Mesenteric fat pad (tissue), 1 donor: ENCODE measurements around the gene ANO2. TPM values are rescaled to one million over a fixed set of nuclear protein-coding genes. Genes with fewer than 3 reads are reported as not detected.
A peak's percentile ranks its signal among the peaks of the same experiment; 100 is the strongest.

Experiments used
- DNase-seq: peaks from one replicate; pipeline ENCODE4 v3.0.0-alpha.2; 2020; ENCODE audit warnings: low spot score
- long read RNA-seq: library from polyadenylated mRNA; unstranded; transcript quantifications from one replicate; pipeline ENCODE4 v2.0.0, GENCODE V29; 2020
- total RNA-seq: library from RNA; stranded (reverse); fragmentation: NEBNext Ultra II Directional; extraction: Animal tissue kit (Norgen Biotek cat#: 25700); gene quantifications from one replicate; pipeline ENCODE4 v1.2.1, GENCODE V29; 2021
- donor health status: DM: yes; HTN: yes; CAD: no.

ANO2 gene
- total RNA-seq, result 34.6 TPM
- long read RNA-seq, partial matches to known transcripts, result 4 of 42 reads
- long read RNA-seq, other reads (novel, unspliced or antisense), result 38 of 42 reads

GRCh38 chr12:5945071-5946008 lies at the start of gene ANO2:
TSS of gene ANO2 (minus strand) at chr12:5945259. CDS start at chr12:5945217, 42 bp downstream.
- no peak for DNase-seq

GRCh38 chr12:5989621-5990020 lies 44.6 kb upstream of the ANO2 start:
- DNase-seq, result no peak

GRCh38 chr12:5988659-5989116 lies 43.6 kb upstream of the ANO2 start:
- DNase-seq, result no peak

DNA sequence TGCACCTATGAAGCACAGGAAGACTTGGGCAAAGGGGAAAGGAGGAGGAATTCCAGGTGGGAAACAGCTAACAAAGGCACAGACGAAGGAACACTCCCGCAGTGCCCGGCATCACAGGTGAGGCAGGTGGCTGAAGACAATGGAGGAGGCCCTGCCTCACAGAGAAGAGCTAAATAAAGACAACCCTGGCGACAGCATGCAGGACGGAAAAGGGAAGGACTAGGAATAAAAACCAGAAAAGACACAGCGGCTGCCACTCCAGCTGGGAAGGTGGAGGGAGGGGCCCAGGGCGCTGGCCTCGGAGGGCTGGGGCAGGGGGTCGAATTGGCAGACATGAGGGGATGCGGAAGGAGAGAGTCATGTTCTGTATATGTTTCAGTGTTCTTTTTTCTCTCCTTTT lies 43.0 kb upstream of the ANO2 start:
- DNase-seq, result no peak

DNA sequence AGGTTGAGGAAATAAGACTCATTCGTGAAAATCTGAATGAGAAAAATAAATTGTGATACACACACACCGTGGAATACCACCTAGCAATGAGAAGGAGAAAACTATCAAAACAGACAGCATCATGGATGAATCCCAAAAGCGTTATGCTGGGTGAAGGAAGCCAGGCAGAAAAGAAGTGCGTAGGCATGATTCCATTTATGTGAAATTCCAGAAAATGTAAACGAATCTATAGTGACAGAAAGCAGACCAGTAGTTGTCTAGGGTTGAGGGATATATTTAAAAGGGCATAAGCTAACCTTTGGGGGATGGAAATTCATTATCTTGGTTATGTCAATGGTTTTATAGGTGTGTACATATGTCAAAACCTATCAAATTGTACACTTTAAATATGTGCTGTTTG lies 42.5 kb upstream of the ANO2 start:
- no peak for DNase-seq

GRCh38 chr12:5985471-5985870 lies 40.4 kb upstream of the ANO2 start:
- DNase-seq, result no peak

DNA sequence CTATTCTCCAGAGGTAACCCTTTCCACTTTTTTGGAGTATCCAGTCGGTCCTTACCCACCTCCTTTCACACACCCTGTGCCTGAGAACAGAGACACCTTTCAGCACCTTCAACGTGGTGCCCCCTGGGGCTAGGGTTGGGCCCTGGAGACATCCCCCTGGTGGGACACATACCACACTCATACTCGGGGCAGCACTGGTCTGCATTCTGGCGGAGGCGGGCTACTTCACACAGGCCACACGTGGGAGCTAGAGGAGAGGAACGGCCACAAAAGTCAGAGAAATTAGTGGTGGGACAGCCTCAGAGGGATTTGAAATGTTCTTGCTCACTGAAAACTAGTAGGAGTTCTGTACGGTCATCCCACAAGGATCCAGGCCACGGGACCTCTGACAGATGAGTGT lies 39.8 kb upstream of the ANO2 start:
- no peak for DNase-seq

- no peak for DNase-seq
Observed at GRCh38 chr12:5982106-5982505, 37.0 kb upstream of the ANO2 start.

DNA sequence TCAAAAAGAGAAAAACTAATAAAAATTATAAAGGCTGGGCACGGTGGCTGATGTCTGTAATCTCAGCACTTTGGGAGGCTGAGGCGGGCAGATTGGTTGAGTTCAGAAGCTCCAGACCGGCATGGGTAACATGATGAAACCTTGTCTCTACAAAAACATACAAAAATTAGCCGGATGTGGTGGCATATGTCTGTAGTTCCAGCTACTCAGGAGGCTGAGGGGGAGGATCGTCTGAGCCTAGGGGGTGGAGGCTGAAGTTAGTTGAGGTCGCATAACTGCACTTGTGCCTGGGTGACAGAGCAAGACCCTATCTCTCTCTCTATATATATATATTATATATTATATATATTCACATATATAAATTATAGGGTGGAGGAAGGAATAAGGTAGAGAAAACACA lies 32.5 kb upstream of the ANO2 start:
- DNase-seq, result no peak

- no peak for DNase-seq
Observed at GRCh38 chr12:5976711-5977110, 31.7 kb upstream of the ANO2 start.

GRCh38 chr12:5976196-5976595 lies 31.1 kb upstream of the ANO2 start:
- DNase-seq, result no peak

GRCh38 chr12:5973461-5974115 lies 28.5 kb upstream of the ANO2 start:
- DNase-seq, result no peak

DNA sequence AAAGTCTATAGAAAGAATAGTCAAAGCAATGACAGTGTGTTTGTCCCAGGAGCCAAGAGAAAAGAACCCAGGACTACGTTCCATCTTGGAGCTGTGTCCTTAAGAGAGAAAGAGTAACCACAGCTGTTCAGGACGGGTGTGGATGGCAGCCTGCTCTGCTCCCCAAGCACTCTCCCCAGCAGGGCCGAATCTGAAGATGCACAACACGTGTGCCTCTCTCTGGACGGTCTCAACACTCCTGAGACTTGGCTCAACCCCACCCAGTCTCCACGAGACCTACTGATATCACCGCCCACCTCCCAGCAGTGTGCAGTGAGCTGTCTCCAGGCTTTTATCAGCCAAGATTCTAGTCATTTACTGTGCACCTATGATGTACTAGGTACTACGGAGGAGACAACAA lies 27.3 kb upstream of the ANO2 start:
- DNase-seq, result no peak

DNA sequence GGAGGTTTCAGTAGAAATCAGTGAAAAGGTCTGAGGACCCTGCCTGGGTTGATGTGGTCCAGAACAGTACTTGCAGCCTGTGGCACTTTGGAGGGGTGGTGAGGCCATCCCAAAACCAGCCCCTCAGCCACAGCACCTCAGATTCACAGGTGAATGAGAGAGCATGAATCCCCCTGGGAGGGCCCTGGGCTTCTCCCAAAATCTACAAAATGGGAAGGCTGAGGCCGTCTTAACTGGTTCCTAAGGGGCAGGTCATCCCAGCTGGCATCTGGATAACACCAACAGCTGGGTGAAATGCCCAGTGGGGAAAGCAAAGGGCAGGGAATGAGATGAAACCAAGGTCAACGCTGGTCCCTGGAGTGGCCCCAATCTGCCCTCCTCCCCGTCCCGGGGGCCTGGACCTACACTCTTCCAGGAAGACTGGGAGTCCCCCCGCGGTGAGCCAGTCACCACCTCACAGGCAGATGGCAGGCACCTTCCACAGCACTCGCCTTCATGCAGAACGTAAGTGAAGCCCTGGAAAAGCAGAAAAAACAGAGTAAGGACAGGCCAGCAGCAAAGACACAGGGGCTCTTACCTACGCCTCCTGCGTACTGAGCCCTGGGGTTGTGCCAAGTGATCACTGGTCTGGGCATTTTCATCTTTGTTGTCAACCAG lies 26.3 kb upstream of the ANO2 start:
- DNase-seq, result no peak

DNA sequence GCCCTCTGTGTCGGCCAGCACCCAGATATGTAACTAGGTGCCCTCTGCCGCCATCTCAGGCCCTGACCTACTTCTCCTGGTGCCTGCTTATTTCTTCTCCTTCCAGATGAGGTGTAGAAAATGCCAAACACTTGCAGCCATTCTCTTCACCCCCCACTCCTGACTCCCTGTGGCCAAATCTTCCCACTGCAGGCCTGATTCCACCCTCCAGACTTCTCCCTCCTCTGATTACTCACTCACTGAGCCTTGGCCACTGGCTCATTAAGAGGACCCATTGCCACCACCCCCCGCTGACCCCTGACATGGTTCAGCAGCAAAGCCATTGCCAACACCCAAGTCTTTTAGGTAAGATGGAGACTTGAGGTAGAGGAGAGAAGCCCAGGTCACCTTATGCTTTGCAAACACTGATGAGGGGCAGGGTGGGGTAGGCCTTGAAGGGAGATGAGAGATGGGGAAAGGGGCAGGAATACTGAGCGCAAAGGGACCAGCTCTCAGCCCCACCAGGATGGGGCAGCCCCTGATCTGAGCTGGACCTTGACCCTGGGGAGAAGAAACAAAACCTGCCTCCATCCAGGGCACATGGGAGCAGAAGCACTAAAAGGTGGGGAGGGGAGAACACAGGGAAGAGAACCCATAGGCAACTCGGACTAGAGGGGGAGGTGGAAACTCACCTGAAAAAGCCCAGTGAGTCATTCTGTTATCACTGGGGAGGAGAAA lies 25.1 kb upstream of the ANO2 start:
- no peak for DNase-seq

- no peak for DNase-seq
Observed at GRCh38 chr12:5969156-5969973, 24.3 kb upstream of the ANO2 start.

GRCh38 chr12:5967645-5968415 lies 22.8 kb upstream of the ANO2 start:
- no peak for DNase-seq

DNA sequence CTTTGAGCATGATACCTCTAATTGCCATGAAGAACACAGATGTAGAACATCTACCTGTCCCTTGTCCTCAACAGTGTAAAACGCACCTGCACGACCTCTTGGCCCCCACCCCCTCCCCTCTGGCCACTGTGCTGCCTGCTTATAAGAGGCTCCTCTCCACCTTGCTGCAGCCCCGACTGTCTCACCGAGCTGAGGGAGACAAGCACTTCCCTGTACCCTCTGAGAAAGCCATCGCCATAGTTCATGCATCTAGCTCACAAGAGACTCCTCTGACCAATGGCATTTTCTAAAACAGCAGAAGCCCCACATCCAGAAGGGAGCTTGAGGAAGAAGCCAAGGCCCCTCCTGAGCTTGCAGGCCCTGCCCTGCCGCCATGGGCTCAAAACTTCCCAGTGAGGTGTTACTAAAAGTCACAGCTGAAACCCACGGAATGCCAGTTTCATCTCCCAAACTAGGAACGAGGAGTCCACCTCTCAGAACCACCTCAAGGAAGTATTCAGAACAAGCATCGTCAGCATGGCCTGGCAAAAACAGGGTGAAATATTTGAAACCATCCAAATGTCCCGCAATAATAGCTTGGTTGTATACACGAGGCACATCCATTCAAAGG lies 21.5 kb upstream of the ANO2 start:
- peak; percentile 75 for DNase-seq

DNA sequence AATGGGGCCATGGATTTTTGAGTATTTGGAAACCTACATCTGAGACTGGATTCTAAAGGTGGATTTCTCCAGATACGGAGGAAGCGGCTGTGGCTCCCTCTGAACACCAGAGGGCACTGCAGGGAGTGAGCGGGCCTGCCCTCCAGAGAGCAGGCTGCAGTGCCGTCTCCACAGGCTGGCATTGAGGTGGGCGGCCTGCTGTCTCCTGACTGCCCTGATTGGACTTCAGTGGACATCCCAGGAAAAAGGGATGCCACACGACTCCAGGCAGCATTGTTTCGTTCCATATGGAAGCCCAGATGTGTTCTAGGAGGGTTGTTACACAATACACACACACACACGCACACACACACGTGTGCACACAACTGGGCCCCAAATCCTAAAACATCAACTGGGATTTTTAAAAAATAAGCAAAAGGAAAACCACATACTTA lies 20.9 kb upstream of the ANO2 start:
- DNase-seq, result peak; percentile 89
